ENCODE measurements around the gene LRRC3C. TPM values are rescaled to one million over a fixed set of nuclear protein-coding genes. Genes with fewer than 3 reads are reported as not detected.
A peak's percentile ranks its signal among the peaks of the same experiment; 100 is the strongest.

LRRC3C gene
- total and polyA plus RNA-seq, 4 donors, result 0.08 to 0.24 (median 0.17) TPM; not detected in 1

DNA sequence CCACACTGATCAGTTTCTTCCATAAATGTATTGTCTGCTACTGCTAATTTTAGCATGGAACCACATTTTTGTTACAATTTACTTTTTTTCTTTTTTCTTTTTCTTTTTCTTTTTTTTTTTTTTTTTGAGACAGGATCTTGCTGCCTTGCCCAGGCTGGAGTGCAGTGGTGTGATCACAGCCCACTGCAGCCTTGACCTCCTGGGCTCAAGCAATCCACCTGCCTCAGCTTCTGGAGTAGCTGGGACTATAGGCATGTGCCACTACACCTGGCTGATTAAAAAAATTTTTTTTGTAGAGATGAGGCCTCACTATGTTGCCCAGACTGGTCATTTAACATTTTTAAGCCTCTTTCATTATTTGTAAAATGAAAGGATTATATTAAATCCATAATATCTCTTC lies 40.5 kb upstream of the LRRC3C start:
- Histone ChIP-seq H3K4me1 (ENCODE audit: control insufficient read depth in 4 of 4, insufficient read depth in 4 of 4, low read length in 3 of 4) (peaks cover 0 to 6% (median 0%) of the 10 kb centered on the region in 4 donors), H3K27me3 (ENCODE audit: control insufficient read depth in 4 of 4, insufficient read depth in 4 of 4, low read length in 3 of 4) (no peaks in the 10 kb centered on the region), H3K4me3 (ENCODE audit: low read depth in 1 of 3, low read length in 3 of 3) (no peak overlapping the region), H3K27ac (ENCODE audit: low read depth in 1 of 2, low read length in 2 of 2) (no peak overlapping the region), H3K9me3 (ENCODE audit: control insufficient read depth in 4 of 4, low read length in 3 of 4) (no peaks in the 10 kb centered on the region), H3K9ac (ENCODE audit: low read depth in 1 of 2, low read length in 2 of 2) (no peak overlapping the region), H3K36me3 (ENCODE audit: control insufficient read depth in 4 of 4, insufficient read depth in 3 of 4, low read depth in 1 of 4, low read length in 3 of 4) (no peaks in the 10 kb centered on the region)
- DNase-seq (ENCODE audit: low spot score), result no peak
- TF ChIP-seq RXRA (IDR thresholded peaks at IDR 0.05), result no peak
- no peak for TF ChIP-seq TAF1 (conservative IDR thresholded peaks at IDR 0.05)
- TF ChIP-seq YY1 (IDR thresholded peaks at IDR 0.05), result no peak
- TF ChIP-seq REST (IDR thresholded peaks at IDR 0.05), result no peak
- no peak for TF ChIP-seq RAD21 (IDR thresholded peaks at IDR 0.05)
- TF ChIP-seq NR2F2 (IDR thresholded peaks at IDR 0.05), result no peak
- TF ChIP-seq EGR1 (IDR thresholded peaks at IDR 0.05; ENCODE audit: low read depth in 2 of 2), result no peak
- no peak for TF ChIP-seq HNF4A (conservative IDR thresholded peaks at IDR 0.05)
- no peak for TF ChIP-seq FOXA1 (IDR thresholded peaks at IDR 0.05)

- no peaks in the 10 kb centered on the region for H3K9me3 ChIP-seq (ENCODE audit: control insufficient read depth in 4 of 4, low read length in 3 of 4)
- H3K27me3 ChIP-seq (ENCODE audit: control insufficient read depth in 4 of 4, insufficient read depth in 4 of 4, low read length in 3 of 4), result no peaks in the 10 kb centered on the region
- peaks cover 0 to 6% (median 0%) of the 10 kb centered on the region in 4 donors for H3K4me1 ChIP-seq (ENCODE audit: control insufficient read depth in 4 of 4, insufficient read depth in 4 of 4, low read length in 3 of 4)
- TF ChIP-seq REST (IDR thresholded peaks at IDR 0.05) (no peak), ATF3 (IDR thresholded peaks at IDR 0.05) (no peak), HNF4A (conservative IDR thresholded peaks at IDR 0.05) (peak in 1 of 2 donors; percentile 5)
- TF ChIP-seq, protein P1, sequence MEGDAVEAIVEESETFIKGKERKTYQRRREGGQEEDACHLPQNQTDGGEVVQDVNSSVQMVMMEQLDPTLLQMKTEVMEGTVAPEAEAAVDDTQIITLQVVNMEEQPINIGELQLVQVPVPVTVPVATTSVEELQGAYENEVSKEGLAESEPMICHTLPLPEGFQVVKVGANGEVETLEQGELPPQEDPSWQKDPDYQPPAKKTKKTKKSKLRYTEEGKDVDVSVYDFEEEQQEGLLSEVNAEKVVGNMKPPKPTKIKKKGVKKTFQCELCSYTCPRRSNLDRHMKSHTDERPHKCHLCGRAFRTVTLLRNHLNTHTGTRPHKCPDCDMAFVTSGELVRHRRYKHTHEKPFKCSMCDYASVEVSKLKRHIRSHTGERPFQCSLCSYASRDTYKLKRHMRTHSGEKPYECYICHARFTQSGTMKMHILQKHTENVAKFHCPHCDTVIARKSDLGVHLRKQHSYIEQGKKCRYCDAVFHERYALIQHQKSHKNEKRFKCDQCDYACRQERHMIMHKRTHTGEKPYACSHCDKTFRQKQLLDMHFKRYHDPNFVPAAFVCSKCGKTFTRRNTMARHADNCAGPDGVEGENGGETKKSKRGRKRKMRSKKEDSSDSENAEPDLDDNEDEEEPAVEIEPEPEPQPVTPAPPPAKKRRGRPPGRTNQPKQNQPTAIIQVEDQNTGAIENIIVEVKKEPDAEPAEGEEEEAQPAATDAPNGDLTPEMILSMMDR (IDR thresholded peaks at IDR 0.05; ENCODE audit: low read depth, low read length, missing input control), result no peak
- H3K4me3 ChIP-seq (ENCODE audit: low read depth in 1 of 3, low read length in 3 of 3), result no peak overlapping the region
- no peak overlapping the region for H3K27ac ChIP-seq (ENCODE audit: low read depth in 1 of 2, low read length in 2 of 2)
- 14% methylated on average over 2 of the region's 2 CpGs for WGBS
- no peak overlapping the region for H3K9ac ChIP-seq (ENCODE audit: low read depth in 1 of 2, low read length in 2 of 2)
- H3K36me3 ChIP-seq (ENCODE audit: control insufficient read depth in 4 of 4, insufficient read depth in 3 of 4, low read depth in 1 of 4, low read length in 3 of 4), result no peaks in the 10 kb centered on the region
- no peak for DNase-seq (ENCODE audit: low spot score)
Measured at GRCh38 chr17:39889200-39889599, 38.3 kb upstream of the LRRC3C start.

Measured in liver (tissue), 9 donors.